Adrenal gland (tissue), 5 donors: ENCODE measurements around the gene KIF5A.

Experiments used
- POLR2A ChIP-seq, 2 donors: fragments of 450-650 bp; IDR thresholded peaks; one replicate each; pipeline ENCODE4 v1.6.1; 2017; ENCODE audit warnings: antibody characterized with exemption in 2 of 2, mild to moderate bottlenecking in 2 of 2, moderate library complexity in 1 of 2
- TF ChIP-seq, protein P1 (sequence below), 6 experiments: fragments of 450-650 bp in 4 of 6; fragments of 200-600 bp in 2 of 6; sonication (generic) in 1 of 6; IDR thresholded peaks; 1 replicate in 5 of 6; 2 replicates in 1 of 6; pipeline versions ENCODE4 v1.5.1 to v1.8.0; 2016 to 2021; ENCODE audit warnings: antibody characterized with exemption in 6 of 6, mild to moderate bottlenecking in 2 of 6, moderate library complexity in 1 of 6
- donor health status: DM: no; HTN: no; CAD: no.

- TF ChIP-seq, protein P1, sequence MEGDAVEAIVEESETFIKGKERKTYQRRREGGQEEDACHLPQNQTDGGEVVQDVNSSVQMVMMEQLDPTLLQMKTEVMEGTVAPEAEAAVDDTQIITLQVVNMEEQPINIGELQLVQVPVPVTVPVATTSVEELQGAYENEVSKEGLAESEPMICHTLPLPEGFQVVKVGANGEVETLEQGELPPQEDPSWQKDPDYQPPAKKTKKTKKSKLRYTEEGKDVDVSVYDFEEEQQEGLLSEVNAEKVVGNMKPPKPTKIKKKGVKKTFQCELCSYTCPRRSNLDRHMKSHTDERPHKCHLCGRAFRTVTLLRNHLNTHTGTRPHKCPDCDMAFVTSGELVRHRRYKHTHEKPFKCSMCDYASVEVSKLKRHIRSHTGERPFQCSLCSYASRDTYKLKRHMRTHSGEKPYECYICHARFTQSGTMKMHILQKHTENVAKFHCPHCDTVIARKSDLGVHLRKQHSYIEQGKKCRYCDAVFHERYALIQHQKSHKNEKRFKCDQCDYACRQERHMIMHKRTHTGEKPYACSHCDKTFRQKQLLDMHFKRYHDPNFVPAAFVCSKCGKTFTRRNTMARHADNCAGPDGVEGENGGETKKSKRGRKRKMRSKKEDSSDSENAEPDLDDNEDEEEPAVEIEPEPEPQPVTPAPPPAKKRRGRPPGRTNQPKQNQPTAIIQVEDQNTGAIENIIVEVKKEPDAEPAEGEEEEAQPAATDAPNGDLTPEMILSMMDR (IDR thresholded peaks at IDR 0.05), result no peak
- TF ChIP-seq POLR2A (IDR thresholded peaks at IDR 0.05), result no peak
Measured at GRCh38 chr12:57614178-57614947, 64.5 kb downstream of the KIF5A start.
